GM12878 (cell line): ENCODE measurements around the gene ACCS. TPM values are rescaled to one million over a fixed set of nuclear protein-coding genes. Genes with fewer than 3 reads are reported as not detected.

Source experiments
- polyA plus RNA-seq, 11 experiments: library from polyadenylated mRNA; depleted of rRNA in 4 of 11; unstranded in 6 of 11; stranded (reverse) in 5 of 11; fragments of >200 nt; fragmentation: Nextera tagmentation in 4 of 11; fragmentation: Illumina TruSeq in 1 of 11; extraction: Ambion mirVana in 4 of 11; extraction: Trizol in 1 of 11; gene quantifications; 1 replicate in 1 of 11; 2 replicates in 10 of 11; pipeline versions ENCODE4 v1.2.1 to v1.2.3, GENCODE V29; 2011 to 2016; ENCODE audit warnings: inconsistent platforms in 2 of 11, missing spikeins in 2 of 11, low read depth in 1 of 11
- total RNA-seq, 4 experiments: library from RNA; depleted of rRNA in 3 of 4; stranded (reverse); fragments of >200 nt in 3 of 4; fragmentation: Illumina TruSeq in 1 of 4; extraction: Trizol in 1 of 4; gene quantifications; 2 replicates each; pipeline versions ENCODE4 v1.2.1 to v1.2.3, GENCODE V29; 2013 to 2021

The ACCS gene
- total and polyA plus RNA-seq, 10 of the 15 experiments (the other 5 are each of a cell fraction or from before 2014, with no cell fraction given): 4.8 to 35.9 (median 17.0) TPM

Other genes with a start within 250 kb of the ACCS start
- 33.5 and 37.8 TPM in 2 replicates for gene ALKBH3, start 185.4 kb upstream of the ACCS start, total RNA-seq (2014; rRNA removed)
- 43.5 and 46.8 TPM in 2 replicates for gene ALKBH3, start 185.4 kb upstream of the ACCS start, total RNA-seq (2014; rRNA removed; fragmentation: Illumina TruSeq; extraction: Trizol)
- 32.2 and 41.8 TPM in 2 replicates for gene ALKBH3, start 185.4 kb upstream of the ACCS start, total RNA-seq (2021)
- 50.8 and 53.0 TPM in 2 replicates for gene ALKBH3, start 185.4 kb upstream of the ACCS start, polyA plus RNA-seq (2011; rRNA removed)
- 50.7 and 51.2 TPM in 2 replicates for gene ALKBH3, start 185.4 kb upstream of the ACCS start, polyA plus RNA-seq (2014; fragmentation: Illumina TruSeq; extraction: Trizol)
- gene ALKBH3, start 185.4 kb upstream of the ACCS start, polyA plus RNA-seq (2014; fragmentation: Nextera tagmentation; extraction: Ambion mirVana): 10 to 100 TPM; 22.1 to 36.9 TPM
- gene ALKBH3, start 185.4 kb upstream of the ACCS start, polyA plus RNA-seq (2014; rRNA removed): 27.4 and 27.8 TPM in 2 replicates
- 10 to 100 TPM; 40.0 to 42.2 TPM for gene ALKBH3, start 185.4 kb upstream of the ACCS start, polyA plus RNA-seq (2016; fragmentation: Nextera tagmentation; extraction: Ambion mirVana)
- gene C11orf96, start 123.6 kb upstream of the ACCS start, total RNA-seq (2014; rRNA removed): 0.28 TPM in 1 of 2 replicates, not detected in the other
- gene C11orf96, start 123.6 kb upstream of the ACCS start, total RNA-seq (2014; rRNA removed; fragmentation: Illumina TruSeq; extraction: Trizol): not detected in 2 replicates
- gene C11orf96, start 123.6 kb upstream of the ACCS start, total RNA-seq (2021): 0.19 TPM in 1 of 2 replicates, not detected in the other
- 0.10 TPM in 1 of 2 replicates, not detected in the other for gene C11orf96, start 123.6 kb upstream of the ACCS start, polyA plus RNA-seq (2011; rRNA removed)
- gene C11orf96, start 123.6 kb upstream of the ACCS start, polyA plus RNA-seq (2014; fragmentation: Illumina TruSeq; extraction: Trizol): not detected in 2 replicates
- gene C11orf96, start 123.6 kb upstream of the ACCS start, polyA plus RNA-seq (2014; fragmentation: Nextera tagmentation; extraction: Ambion mirVana): not detected
- gene C11orf96, start 123.6 kb upstream of the ACCS start, polyA plus RNA-seq (2014; rRNA removed): 0.11 TPM in 1 of 2 replicates, not detected in the other
- gene C11orf96, start 123.6 kb upstream of the ACCS start, polyA plus RNA-seq (2016; fragmentation: Nextera tagmentation; extraction: Ambion mirVana): under 1 TPM in 1 of 2 experiments, not detected in 1; 0.16 TPM
- not detected in 2 replicates for gene ACCSL, start 18.3 kb upstream of the ACCS start, total RNA-seq (2014; rRNA removed)
- gene ACCSL, start 18.3 kb upstream of the ACCS start, total RNA-seq (2014; rRNA removed; fragmentation: Illumina TruSeq; extraction: Trizol): not detected in 2 replicates
- gene ACCSL, start 18.3 kb upstream of the ACCS start, total RNA-seq (2021): not detected in 2 replicates
- gene ACCSL, start 18.3 kb upstream of the ACCS start, polyA plus RNA-seq (2011; rRNA removed): 0.15 TPM in 1 of 2 replicates, not detected in the other
- not detected in 2 replicates for gene ACCSL, start 18.3 kb upstream of the ACCS start, polyA plus RNA-seq (2014; fragmentation: Illumina TruSeq; extraction: Trizol)
- gene ACCSL, start 18.3 kb upstream of the ACCS start, polyA plus RNA-seq (2014; fragmentation: Nextera tagmentation; extraction: Ambion mirVana): not detected
- not detected in 2 replicates for gene ACCSL, start 18.3 kb upstream of the ACCS start, polyA plus RNA-seq (2014; rRNA removed)
- not detected for gene ACCSL, start 18.3 kb upstream of the ACCS start, polyA plus RNA-seq (2016; fragmentation: Nextera tagmentation; extraction: Ambion mirVana)
- 19.0 and 23.8 TPM in 2 replicates for gene EXT2, start 29.4 kb downstream of the ACCS start, total RNA-seq (2014; rRNA removed)
- gene EXT2, start 29.4 kb downstream of the ACCS start, total RNA-seq (2014; rRNA removed; fragmentation: Illumina TruSeq; extraction: Trizol): 12.6 and 16.1 TPM in 2 replicates
- 17.1 and 20.5 TPM in 2 replicates for gene EXT2, start 29.4 kb downstream of the ACCS start, total RNA-seq (2021)
- 26.7 and 31.4 TPM in 2 replicates for gene EXT2, start 29.4 kb downstream of the ACCS start, polyA plus RNA-seq (2011; rRNA removed)
- 12.8 and 18.0 TPM in 2 replicates for gene EXT2, start 29.4 kb downstream of the ACCS start, polyA plus RNA-seq (2014; fragmentation: Illumina TruSeq; extraction: Trizol)
- 1 to 10 TPM; 3.8 to 6.6 TPM for gene EXT2, start 29.4 kb downstream of the ACCS start, polyA plus RNA-seq (2014; fragmentation: Nextera tagmentation; extraction: Ambion mirVana)
- 15.5 and 17.0 TPM in 2 replicates for gene EXT2, start 29.4 kb downstream of the ACCS start, polyA plus RNA-seq (2014; rRNA removed)
- 10 to 100 TPM; 18.7 to 22.8 TPM for gene EXT2, start 29.4 kb downstream of the ACCS start, polyA plus RNA-seq (2016; fragmentation: Nextera tagmentation; extraction: Ambion mirVana)
- gene ALX4, start 243.9 kb downstream of the ACCS start, total RNA-seq (2014; rRNA removed): not detected in 2 replicates
- gene ALX4, start 243.9 kb downstream of the ACCS start, total RNA-seq (2014; rRNA removed; fragmentation: Illumina TruSeq; extraction: Trizol): not detected in 2 replicates
- not detected in 2 replicates for gene ALX4, start 243.9 kb downstream of the ACCS start, total RNA-seq (2021)
- gene ALX4, start 243.9 kb downstream of the ACCS start, polyA plus RNA-seq (2011; rRNA removed): not detected in 2 replicates
- not detected in 2 replicates for gene ALX4, start 243.9 kb downstream of the ACCS start, polyA plus RNA-seq (2014; fragmentation: Illumina TruSeq; extraction: Trizol)
- gene ALX4, start 243.9 kb downstream of the ACCS start, polyA plus RNA-seq (2014; fragmentation: Nextera tagmentation; extraction: Ambion mirVana): not detected
- not detected in 2 replicates for gene ALX4, start 243.9 kb downstream of the ACCS start, polyA plus RNA-seq (2014; rRNA removed)
- gene ALX4, start 243.9 kb downstream of the ACCS start, polyA plus RNA-seq (2016; fragmentation: Nextera tagmentation; extraction: Ambion mirVana): not detected